Testis (tissue), 3 donors: Measurements from ENCODE around the gene GREB1L. TPM values are rescaled to one million over a fixed set of nuclear protein-coding genes. Genes with fewer than 3 reads are reported as not detected.

Source experiments
- DNase-seq: peaks from one replicate; pipeline ENCODE4 v3.0.0-alpha.2; 2019
- H3K27ac ChIP-seq, 2 donors: fragments of 200-600 bp; sonication (generic); one replicate each; pipeline ENCODE4 v1.5.1; 2019
- H3K27me3 ChIP-seq: fragments of 200-600 bp; sonication (generic); one replicate; pipeline ENCODE4 v1.5.1; 2019
- H3K36me3 ChIP-seq: fragments of 200-600 bp; sonication (generic); one replicate; pipeline ENCODE4 v1.5.1; 2017; ENCODE audit warnings: low read depth; ENCODE audit errors: missing control alignments
- H3K4me1 ChIP-seq: fragments of 200-600 bp; sonication (generic); one replicate; pipeline ENCODE4 v1.5.1; 2019
- H3K4me3 ChIP-seq, 2 donors: fragments of 200-600 bp; sonication (generic); one replicate each; pipeline ENCODE4 v1.5.1; 2017 to 2019
- H3K9me3 ChIP-seq: fragments of 200-600 bp; sonication (generic); one replicate; pipeline ENCODE4 v1.5.1; 2017
- POLR2A ChIP-seq: fragments of 450-650 bp; IDR thresholded peaks from one replicate; pipeline ENCODE4 v1.6.1; 2017; ENCODE audit warnings: antibody characterized with exemption, mild to moderate bottlenecking, moderate library complexity
- whole genome bisulfite sequencing, 2 donors: methylation state at CpG; one replicate each; pipeline ENCODE4 v1.1.5; 2018; 5-methylcytosine and 5-hydroxymethylcytosine counted together
- intact Hi-C: fragments of 100-400 bp; cut with DNase I; formaldehyde crosslinking; loops from one replicate; pipeline ENCODE4 v1.15.1; 2023; ENCODE audit warnings: low total_unique reads
- polyA plus RNA-seq: library from polyadenylated mRNA; stranded (reverse); fragments of 350-450 nt; fragmentation: Illumina TruSeq; extraction: RNeasy Lipid Tissue Mini Kit (QIAGEN cat#74804); gene quantifications from one replicate; pipeline ENCODE4 v1.2.3, GENCODE V29; 2014; ENCODE audit warnings: low read depth, low replicate concordance; ENCODE audit not compliant: insufficient read depth
- total RNA-seq, 2 donors: library from RNA; depleted of rRNA; stranded (reverse); fragments of >200 nt; gene quantifications; one replicate each; pipeline ENCODE4 v1.2.3, GENCODE V29; 2016
- TF ChIP-seq, protein P1 (sequence below), 3 experiments: fragments of 450-650 bp in 2 of 3; fragments of 200-600 bp in 1 of 3; sonication (generic) in 1 of 3; IDR thresholded peaks; one replicate each; pipeline ENCODE4 v1.5.1; 2016 to 2019; ENCODE audit warnings: antibody characterized with exemption in 3 of 3, mild to moderate bottlenecking in 2 of 3, moderate library complexity in 1 of 3

Gene GREB1L
- total and polyA plus RNA-seq, 3 donors from 2014 or later: 11.9 to 40.6 (median 38.4) TPM

DNA sequence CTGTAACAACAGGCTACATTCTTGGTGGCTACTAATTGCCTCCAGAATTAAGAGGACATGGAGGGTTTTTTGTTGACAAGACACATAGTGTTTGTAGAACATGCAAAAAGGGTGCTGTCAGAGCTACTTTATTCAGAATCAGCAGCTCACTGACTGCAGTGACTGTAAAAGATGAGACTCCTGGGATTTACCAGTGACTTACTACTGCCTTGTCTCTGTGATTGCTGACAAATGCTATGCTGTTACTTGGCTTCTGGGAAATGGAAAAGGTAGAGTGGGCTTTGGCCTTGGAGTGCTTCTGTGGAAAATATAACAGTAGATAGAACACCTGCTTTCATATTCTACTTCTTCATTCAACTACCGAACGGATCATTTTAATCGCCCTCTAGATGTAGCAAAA lies 47.8 kb downstream of the GREB1L start:
- Histone ChIP-seq H3K4me1 (no peaks in the 10 kb centered on the region), H3K4me3 (no peak overlapping the region), H3K36me3 (no peaks in the 10 kb centered on the region), H3K27me3 (no peaks in the 10 kb centered on the region), H3K9me3 (no peaks in the 10 kb centered on the region), H3K27ac (no peak overlapping the region)
- TF ChIP-seq POLR2A: no peak
- TF ChIP-seq, protein P1, sequence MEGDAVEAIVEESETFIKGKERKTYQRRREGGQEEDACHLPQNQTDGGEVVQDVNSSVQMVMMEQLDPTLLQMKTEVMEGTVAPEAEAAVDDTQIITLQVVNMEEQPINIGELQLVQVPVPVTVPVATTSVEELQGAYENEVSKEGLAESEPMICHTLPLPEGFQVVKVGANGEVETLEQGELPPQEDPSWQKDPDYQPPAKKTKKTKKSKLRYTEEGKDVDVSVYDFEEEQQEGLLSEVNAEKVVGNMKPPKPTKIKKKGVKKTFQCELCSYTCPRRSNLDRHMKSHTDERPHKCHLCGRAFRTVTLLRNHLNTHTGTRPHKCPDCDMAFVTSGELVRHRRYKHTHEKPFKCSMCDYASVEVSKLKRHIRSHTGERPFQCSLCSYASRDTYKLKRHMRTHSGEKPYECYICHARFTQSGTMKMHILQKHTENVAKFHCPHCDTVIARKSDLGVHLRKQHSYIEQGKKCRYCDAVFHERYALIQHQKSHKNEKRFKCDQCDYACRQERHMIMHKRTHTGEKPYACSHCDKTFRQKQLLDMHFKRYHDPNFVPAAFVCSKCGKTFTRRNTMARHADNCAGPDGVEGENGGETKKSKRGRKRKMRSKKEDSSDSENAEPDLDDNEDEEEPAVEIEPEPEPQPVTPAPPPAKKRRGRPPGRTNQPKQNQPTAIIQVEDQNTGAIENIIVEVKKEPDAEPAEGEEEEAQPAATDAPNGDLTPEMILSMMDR (IDR thresholded peaks at IDR 0.05): no peak
- DNase-seq: no peak
- intact Hi-C loops: no loop called here
- WGBS, 2 donors: 95% methylated on average over 3 of the region's 3 CpGs

DNA sequence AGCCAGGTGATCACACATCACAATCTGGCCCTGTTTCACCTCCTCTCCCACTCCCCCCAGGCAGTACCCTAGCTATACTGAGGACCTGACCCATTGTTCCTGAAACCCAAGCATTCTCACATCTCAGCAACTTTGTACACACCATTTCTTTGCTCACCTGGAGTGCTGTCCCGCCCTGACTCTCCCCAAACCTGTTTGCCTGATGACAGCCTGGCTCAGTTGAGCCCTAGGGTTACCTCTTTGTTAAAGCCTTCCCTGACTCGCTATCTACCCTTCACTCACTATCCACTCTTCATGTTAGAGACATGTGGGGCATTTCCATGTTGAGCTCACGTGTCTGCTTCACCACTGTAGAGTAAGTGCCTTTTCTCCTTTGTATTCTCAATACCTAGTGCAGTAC lies 49.1 kb downstream of the GREB1L start:
- Histone ChIP-seq H3K9me3 (no peaks in the 10 kb centered on the region), H3K36me3 (no peaks in the 10 kb centered on the region), H3K27me3 (no peaks in the 10 kb centered on the region), H3K27ac (no peak overlapping the region), H3K4me1 (no peaks in the 10 kb centered on the region), H3K4me3 (no peak overlapping the region)
- DNase-seq: no peak
- TF ChIP-seq POLR2A: no peak
- TF ChIP-seq, protein P1 (IDR thresholded peaks at IDR 0.05): no peak
- WGBS, 2 donors: 93 to 95% methylated on average over 3 of the region's 3 CpGs
- intact Hi-C loops: no loop called here

DNA sequence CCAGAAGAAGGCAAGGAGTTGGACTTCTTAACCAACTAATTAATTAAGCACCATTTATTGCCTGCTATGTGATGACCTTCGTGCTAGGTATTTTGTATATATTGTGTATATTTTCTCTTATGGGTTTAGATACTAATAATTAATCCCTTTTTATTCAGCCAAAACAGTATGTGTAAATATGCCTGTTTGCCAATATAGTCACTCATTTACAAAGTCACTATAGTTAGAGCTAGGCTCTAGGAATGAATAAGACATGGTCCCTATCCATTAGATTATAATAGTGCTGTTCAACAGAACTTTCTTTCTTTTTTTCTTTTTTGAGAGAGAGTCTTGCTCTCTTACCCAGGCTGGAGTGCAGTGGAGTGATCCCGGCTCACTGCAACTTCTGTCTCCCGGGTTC lies 51.4 kb downstream of the GREB1L start:
- intact Hi-C loops: no loop called here
- Histone ChIP-seq H3K9me3 (no peaks in the 10 kb centered on the region), H3K36me3 (no peaks in the 10 kb centered on the region), H3K27me3 (no peaks in the 10 kb centered on the region), H3K4me3 (no peak overlapping the region), H3K27ac (no peak overlapping the region), H3K4me1 (no peaks in the 10 kb centered on the region)
- no peak for TF ChIP-seq POLR2A
- TF ChIP-seq, protein P1 (IDR thresholded peaks at IDR 0.05): no peak
- 94 to 96% methylated on average over 3 of the region's 3 CpGs for WGBS, 2 donors
- no peak for DNase-seq

DNA sequence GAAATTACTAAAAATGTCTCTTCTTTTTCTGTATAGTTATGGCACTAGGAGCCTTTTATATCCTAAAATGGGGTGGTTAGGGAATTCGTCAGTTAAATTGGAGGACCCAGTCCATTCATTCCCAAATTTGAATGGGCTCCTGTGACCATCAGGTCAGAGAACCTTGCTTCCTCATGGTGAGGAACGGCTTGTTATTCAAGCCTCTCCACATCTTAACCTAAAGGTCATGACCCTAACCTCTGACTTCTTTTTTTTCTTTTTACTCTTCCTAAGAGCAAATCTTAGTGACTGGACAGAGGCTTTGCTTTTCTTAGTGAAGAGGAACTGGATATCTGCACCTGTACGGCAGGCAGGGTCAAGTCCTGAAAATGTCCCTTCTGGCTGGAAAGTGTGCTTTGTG lies 53.1 kb downstream of the GREB1L start:
- TF ChIP-seq, protein P1 (IDR thresholded peaks at IDR 0.05): no peak
- TF ChIP-seq POLR2A: no peak
- Histone ChIP-seq H3K4me1 (no peaks in the 10 kb centered on the region), H3K4me3 (no peak overlapping the region), H3K36me3 (no peaks in the 10 kb centered on the region), H3K9me3 (no peaks in the 10 kb centered on the region), H3K27me3 (no peaks in the 10 kb centered on the region), H3K27ac (no peak overlapping the region)
- WGBS, 2 donors: 71 to 75% methylated on average over 3 of the region's 3 CpGs
- intact Hi-C loops: no loop called here
- DNase-seq: no peak

DNA sequence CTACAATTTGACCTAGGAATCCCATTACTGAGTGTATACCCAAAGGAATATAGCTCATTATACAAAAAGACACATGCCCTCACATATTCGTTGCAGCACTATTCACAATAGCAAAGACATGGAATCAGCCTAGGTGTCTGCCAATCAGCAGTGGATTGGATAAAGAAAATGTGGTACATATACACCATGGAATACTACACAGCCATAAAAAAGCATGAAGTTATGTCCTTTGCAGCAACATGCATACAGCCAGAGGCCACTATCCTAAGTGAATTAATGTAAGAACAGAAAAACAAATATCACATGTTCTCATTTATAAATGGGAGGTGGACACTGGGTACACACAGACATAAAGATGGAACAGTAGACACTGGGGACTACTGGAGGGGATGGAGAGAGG lies 54.0 kb downstream of the GREB1L start:
- H3K27me3 ChIP-seq: no peaks in the 10 kb centered on the region
- TF ChIP-seq POLR2A: no peak
- TF ChIP-seq, protein P1 (IDR thresholded peaks at IDR 0.05): no peak
- intact Hi-C loops: no loop called here
- no peak for DNase-seq
- no peak overlapping the region for H3K27ac ChIP-seq
- no peak overlapping the region for H3K4me3 ChIP-seq
- no peaks in the 10 kb centered on the region for H3K36me3 ChIP-seq
- H3K9me3 ChIP-seq: no peaks in the 10 kb centered on the region
- WGBS, 2 donors: 82 to 94% methylated on average over 1 of the region's 1 CpG
- H3K4me1 ChIP-seq: no peaks in the 10 kb centered on the region
